HG02885 (cell line): ENCODE data around the gene TST.
"Not testable (repeated sequence)": the region's sequence is repeated elsewhere in the genome, so short reads cannot be mapped to it uniquely, and the experiment has no call there.

Experiments used
- ATAC-seq: cut with Tn5 transposase; IDR thresholded peaks from one replicate; pipeline ENCODE4 v1.9.1; 2021; ENCODE audit warnings: mild to moderate bottlenecking; ENCODE audit not compliant: unreplicated experiment, poor library complexity

The TST gene

GRCh38 chr22:36989012-36989411 is 30.2 kb downstream of the TST start:
- not testable (repeated sequence) for ATAC-seq

GRCh38 chr22:36988075-36988832 is 31.0 kb downstream of the TST start:
- no peak for ATAC-seq

GRCh38 chr22:36986242-36986821 is 32.9 kb downstream of the TST start:
- ATAC-seq = no peak

GRCh38 chr22:36985211-36985889 is 33.9 kb downstream of the TST start:
- no peak for ATAC-seq

GRCh38 chr22:36982136-36982535 is 37.1 kb downstream of the TST start:
- no peak for ATAC-seq

- ATAC-seq = no peak
Measured at GRCh38 chr22:36981247-36981775, 37.9 kb downstream of the TST start.

GRCh38 chr22:36979016-36979910 is 40.0 kb downstream of the TST start:
- no peak for ATAC-seq

GRCh38 chr22:36977947-36978660 is 41.1 kb downstream of the TST start:
- peak; percentile 75 for ATAC-seq

GRCh38 chr22:36977401-36977861 is 41.8 kb downstream of the TST start:
- ATAC-seq = peak; percentile 78

- ATAC-seq = no peak
Measured at GRCh38 chr22:36976606-36977005, 42.6 kb downstream of the TST start.

- no peak for ATAC-seq
Measured at GRCh38 chr22:36971341-36972125, 47.7 kb downstream of the TST start.

- no peak for ATAC-seq
Measured at GRCh38 chr22:36968249-36968964, 50.8 kb downstream of the TST start.

GRCh38 chr22:36966851-36967540 is 52.3 kb downstream of the TST start:
- no peak for ATAC-seq

GRCh38 chr22:36965696-36966095 is 53.6 kb downstream of the TST start:
- ATAC-seq = no peak

- ATAC-seq = no peak
Measured at GRCh38 chr22:36964106-36964505, 55.1 kb downstream of the TST start.

- ATAC-seq = no peak
Measured at GRCh38 chr22:36963302-36963701, 55.9 kb downstream of the TST start.

GRCh38 chr22:36961626-36962025 is 57.6 kb downstream of the TST start:
- no peak for ATAC-seq
